ENCODE results near the gene RNF151. TPM values are rescaled to one million over a fixed set of nuclear protein-coding genes. Genes with fewer than 3 reads are reported as not detected.
A peak's percentile ranks its signal among the peaks of the same experiment; 100 is the strongest.

The RNF151 gene
- total RNA-seq, 1 experiment from 2014 or later: not detected

DNA sequence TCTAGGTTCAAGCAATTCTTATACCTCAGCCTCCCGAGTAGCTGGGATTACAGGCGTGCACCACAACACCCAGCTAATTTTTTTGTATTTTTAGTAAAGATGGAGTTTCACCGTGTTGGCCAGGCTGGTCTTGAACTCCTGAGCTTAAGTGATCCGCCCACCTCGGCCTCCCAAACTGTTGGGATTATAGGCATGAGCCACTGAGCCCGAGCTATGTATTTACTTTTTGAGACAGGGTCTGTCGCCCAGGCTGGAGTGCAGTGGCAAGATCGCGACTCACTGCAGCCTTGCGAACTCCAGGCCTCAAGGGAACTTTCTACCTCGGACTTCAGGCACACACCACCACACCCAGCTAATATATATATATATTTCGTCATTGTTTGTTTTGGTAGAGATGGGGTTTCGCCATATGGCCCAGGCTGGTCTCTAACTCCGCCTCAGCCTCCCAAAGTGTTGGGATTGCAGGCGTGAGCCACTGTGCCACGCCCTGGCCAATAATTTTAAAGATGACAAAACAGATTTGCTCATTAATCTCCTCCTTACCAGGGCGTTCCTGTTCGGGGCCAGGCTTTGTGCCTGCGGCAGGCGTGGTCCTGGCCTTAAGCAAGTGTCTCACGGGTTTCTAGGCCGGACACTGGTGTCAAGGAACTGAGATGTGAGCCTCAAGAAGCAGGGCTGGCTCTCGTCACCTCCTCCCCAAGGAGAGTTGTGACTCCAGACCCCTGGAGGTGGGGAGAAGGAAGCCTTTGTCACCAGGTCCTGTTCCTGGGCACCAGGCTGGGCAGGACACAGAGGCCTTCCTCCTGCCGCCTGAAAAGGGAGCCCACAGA, 48.7 kb downstream of the RNF151 start:
- Histone ChIP-seq H3K9me3 (ENCODE audit: low read length) (no peaks in the 10 kb centered on the region), H3K27me3 (ENCODE audit: low read length) (no peaks in the 10 kb centered on the region), H3K36me3 (ENCODE audit: insufficient read depth, low read length) (no peaks in the 10 kb centered on the region), H3K9ac (ENCODE audit: low read length) (no peak overlapping the region), H3K79me2 (ENCODE audit: low read length) (peaks cover 5% of the 10 kb centered on the region), H4K20me1 (ENCODE audit: insufficient read depth, low read depth, low read length) (no peaks in the 10 kb centered on the region), H3K9me2 (replicated peaks; ENCODE audit: insufficient read depth, low read length) (no peaks in the 10 kb centered on the region), H3K27ac (ENCODE audit: low read length) (no peak overlapping the region), H3K4me1 (ENCODE audit: low read length) (peaks cover 6% of the 10 kb centered on the region), H3K4me3 (ENCODE audit: low read length) (no peak overlapping the region), H3K4me2 (ENCODE audit: low read depth, low read length, poor library complexity, severe bottlenecking) (no peak overlapping the region), H2AFZ (ENCODE audit: low read length) (no peak overlapping the region)
- DNase-seq: no peak

DNA sequence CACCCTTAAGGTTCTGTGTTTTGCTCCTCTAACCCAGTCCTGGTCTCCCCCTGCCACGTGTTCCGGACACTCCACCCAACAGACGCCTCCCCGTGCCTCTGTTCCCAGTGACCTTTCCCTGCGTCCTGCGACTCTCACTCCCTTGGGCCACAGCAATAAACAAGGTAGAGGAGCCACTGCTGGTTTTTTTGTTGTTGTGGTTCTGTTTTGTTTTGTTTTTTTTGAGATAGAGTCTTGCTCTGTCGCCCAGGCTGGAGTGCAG, 49.2 kb downstream of the RNF151 start:
- no peaks in the 10 kb centered on the region for H3K9me3 ChIP-seq (ENCODE audit: low read length)
- H3K4me1 ChIP-seq (ENCODE audit: low read length): peaks cover under 1% of the 10 kb centered on the region
- H3K27me3 ChIP-seq (ENCODE audit: low read length): no peaks in the 10 kb centered on the region
- no peak overlapping the region for H3K27ac ChIP-seq (ENCODE audit: low read length)
- H4K20me1 ChIP-seq (ENCODE audit: insufficient read depth, low read depth, low read length): no peaks in the 10 kb centered on the region
- no peak overlapping the region for H2AFZ ChIP-seq (ENCODE audit: low read length)
- H3K79me2 ChIP-seq (ENCODE audit: low read length): no peaks in the 10 kb centered on the region
- H3K4me3 ChIP-seq (ENCODE audit: low read length): no peak overlapping the region
- H3K9me2 ChIP-seq (replicated peaks; ENCODE audit: insufficient read depth, low read length): no peaks in the 10 kb centered on the region
- no peak for DNase-seq
- no peak overlapping the region for H3K9ac ChIP-seq (ENCODE audit: low read length)
- no peaks in the 10 kb centered on the region for H3K36me3 ChIP-seq (ENCODE audit: insufficient read depth, low read length)
- H3K4me2 ChIP-seq (ENCODE audit: low read depth, low read length, poor library complexity, severe bottlenecking): no peak overlapping the region

DNA sequence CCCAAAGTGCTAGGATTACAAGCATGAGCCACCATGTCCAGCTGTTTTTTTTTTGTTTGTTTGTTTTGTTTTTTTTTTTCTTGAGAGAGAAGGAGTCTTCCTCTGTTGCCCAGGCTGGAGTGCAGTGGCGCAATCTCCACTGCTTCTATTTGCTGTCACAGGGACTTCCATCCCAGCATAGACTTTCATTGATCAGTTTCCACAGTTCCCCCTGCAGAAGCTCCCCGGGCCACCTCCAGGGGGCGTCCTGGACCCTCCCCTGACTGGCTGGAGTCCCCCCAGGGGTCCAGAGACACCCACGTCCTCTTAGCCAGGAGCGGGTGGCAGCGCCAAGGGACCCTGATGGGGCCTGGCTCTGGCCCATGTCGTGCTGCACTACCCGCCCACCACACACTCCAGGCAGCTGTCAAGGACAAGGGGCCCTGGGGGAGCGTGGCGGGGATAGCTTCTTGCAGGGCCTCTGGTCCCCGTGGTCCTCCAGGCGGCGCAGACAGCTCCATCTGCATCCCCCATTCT, 49.8 kb downstream of the RNF151 start:
- no peak overlapping the region for H2AFZ ChIP-seq (ENCODE audit: low read length)
- no peaks in the 10 kb centered on the region for H3K36me3 ChIP-seq (ENCODE audit: insufficient read depth, low read length)
- peak; percentile 63 for DNase-seq
- H3K27ac ChIP-seq (ENCODE audit: low read length): no peak overlapping the region
- no peaks in the 10 kb centered on the region for H3K4me1 ChIP-seq (ENCODE audit: low read length)
- H3K9me3 ChIP-seq (ENCODE audit: low read length): no peaks in the 10 kb centered on the region
- H3K9me2 ChIP-seq (replicated peaks; ENCODE audit: insufficient read depth, low read length): no peaks in the 10 kb centered on the region
- H3K9ac ChIP-seq (ENCODE audit: low read length): no peak overlapping the region
- no peak overlapping the region for H3K4me2 ChIP-seq (ENCODE audit: low read depth, low read length, poor library complexity, severe bottlenecking)
- no peaks in the 10 kb centered on the region for H3K27me3 ChIP-seq (ENCODE audit: low read length)
- no peak overlapping the region for H3K4me3 ChIP-seq (ENCODE audit: low read length)
- no peaks in the 10 kb centered on the region for H3K79me2 ChIP-seq (ENCODE audit: low read length)
- no peaks in the 10 kb centered on the region for H4K20me1 ChIP-seq (ENCODE audit: insufficient read depth, low read depth, low read length)

Small RNA genes within 50 kb of the gene (small RNA-seq; reads per million reads assigned to genes)
- gene AC005363.2 (not detected), gene RN7SL219P (not detected), gene SNORA10 (not detected), gene SNORA64 (not detected)

Other genes starting within 250 kb of the RNF151 start
- 35.9 and 83.0 TPM in 2 replicates for gene NME3, start 195.3 kb upstream of the RNF151 start, total RNA-seq (2014; rRNA removed; shearing (Covaris generic); ENCODE audit: low replicate concordance)
- 7.7 and 27.2 TPM in 2 replicates for gene EME2, start 194.0 kb upstream of the RNF151 start, total RNA-seq (2014; rRNA removed; shearing (Covaris generic); ENCODE audit: low replicate concordance)
- gene MRPS34, start 193.7 kb upstream of the RNF151 start, total RNA-seq (2014; rRNA removed; shearing (Covaris generic); ENCODE audit: low replicate concordance): 101 and 177 TPM in 2 replicates
- 38.5 and 73.9 TPM in 2 replicates for gene SPSB3, start 184.3 kb upstream of the RNF151 start, total RNA-seq (2014; rRNA removed; shearing (Covaris generic); ENCODE audit: low replicate concordance)
- gene NUBP2, start 183.9 kb upstream of the RNF151 start, total RNA-seq (2014; rRNA removed; shearing (Covaris generic); ENCODE audit: low replicate concordance): 35.9 and 66.3 TPM in 2 replicates
- gene IGFALS, start 173.2 kb upstream of the RNF151 start, total RNA-seq (2014; rRNA removed; shearing (Covaris generic); ENCODE audit: low replicate concordance): not detected in 2 replicates
- gene HAGH, start 140.0 kb upstream of the RNF151 start, total RNA-seq (2014; rRNA removed; shearing (Covaris generic); ENCODE audit: low replicate concordance): 38.4 and 126 TPM in 2 replicates
- gene FAHD1, start 139.7 kb upstream of the RNF151 start, total RNA-seq (2014; rRNA removed; shearing (Covaris generic); ENCODE audit: low replicate concordance): 12.6 and 24.6 TPM in 2 replicates
- not detected in 2 replicates for gene MEIOB, start 94.7 kb upstream of the RNF151 start, total RNA-seq (2014; rRNA removed; shearing (Covaris generic); ENCODE audit: low replicate concordance)
- gene HS3ST6, start 48.4 kb upstream of the RNF151 start, total RNA-seq (2014; rRNA removed; shearing (Covaris generic); ENCODE audit: low replicate concordance): not detected in 2 replicates
- 4.8 and 18.1 TPM in 2 replicates for gene MSRB1, start 23.7 kb upstream of the RNF151 start, total RNA-seq (2014; rRNA removed; shearing (Covaris generic); ENCODE audit: low replicate concordance)
- gene RPL3L, start 12.2 kb upstream of the RNF151 start, total RNA-seq (2014; rRNA removed; shearing (Covaris generic); ENCODE audit: low replicate concordance): not detected in 2 replicates
- 288 and 537 TPM in 2 replicates for gene NDUFB10, start 7.3 kb upstream of the RNF151 start, total RNA-seq (2014; rRNA removed; shearing (Covaris generic); ENCODE audit: low replicate concordance)
- 3,837 and 4,799 TPM in 2 replicates for gene RPS2, start 2.0 kb upstream of the RNF151 start, total RNA-seq (2014; rRNA removed; shearing (Covaris generic); ENCODE audit: low replicate concordance)
- 25.4 and 48.6 TPM in 2 replicates for gene TBL3, start 5.2 kb downstream of the RNF151 start, total RNA-seq (2014; rRNA removed; shearing (Covaris generic); ENCODE audit: low replicate concordance)
- not detected in 2 replicates for gene NOXO1, start 14.6 kb downstream of the RNF151 start, total RNA-seq (2014; rRNA removed; shearing (Covaris generic); ENCODE audit: low replicate concordance)
- 17.0 and 43.8 TPM in 2 replicates for gene GFER, start 17.3 kb downstream of the RNF151 start, total RNA-seq (2014; rRNA removed; shearing (Covaris generic); ENCODE audit: low replicate concordance)
- 5.3 and 16.3 TPM in 2 replicates for gene SYNGR3, start 23.1 kb downstream of the RNF151 start, total RNA-seq (2014; rRNA removed; shearing (Covaris generic); ENCODE audit: low replicate concordance)
- 12.6 and 20.5 TPM in 2 replicates for gene ZNF598, start 43.0 kb downstream of the RNF151 start, total RNA-seq (2014; rRNA removed; shearing (Covaris generic); ENCODE audit: low replicate concordance)
- 3.0 TPM in 1 of 2 replicates, not detected in the other for gene NPW, start 52.9 kb downstream of the RNF151 start, total RNA-seq (2014; rRNA removed; shearing (Covaris generic); ENCODE audit: low replicate concordance)
- gene NHERF2, start 60.0 kb downstream of the RNF151 start, total RNA-seq (2014; rRNA removed; shearing (Covaris generic); ENCODE audit: low replicate concordance): not detected in 2 replicates
- 23.2 and 52.2 TPM in 2 replicates for gene NTHL1, start 81.0 kb downstream of the RNF151 start, total RNA-seq (2014; rRNA removed; shearing (Covaris generic); ENCODE audit: low replicate concordance)
- gene TSC2, start 81.1 kb downstream of the RNF151 start, total RNA-seq (2014; rRNA removed; shearing (Covaris generic); ENCODE audit: low replicate concordance): 33.3 and 64.5 TPM in 2 replicates
- 72.8 and 110 TPM in 2 replicates for gene PKD1, start 169.0 kb downstream of the RNF151 start, total RNA-seq (2014; rRNA removed; shearing (Covaris generic); ENCODE audit: low replicate concordance)
- 12.8 and 15.0 TPM in 2 replicates for gene RAB26, start 181.8 kb downstream of the RNF151 start, total RNA-seq (2014; rRNA removed; shearing (Covaris generic); ENCODE audit: low replicate concordance)
- gene TRAF7, start 188.9 kb downstream of the RNF151 start, total RNA-seq (2014; rRNA removed; shearing (Covaris generic); ENCODE audit: low replicate concordance): 68.3 and 110 TPM in 2 replicates
- gene CASKIN1, start 229.7 kb downstream of the RNF151 start, total RNA-seq (2014; rRNA removed; shearing (Covaris generic); ENCODE audit: low replicate concordance): 0.14 TPM in 1 of 2 replicates, not detected in the other
- gene MLST8, start 238.6 kb downstream of the RNF151 start, total RNA-seq (2014; rRNA removed; shearing (Covaris generic); ENCODE audit: low replicate concordance): 46.3 and 67.0 TPM in 2 replicates
- gene BRICD5, start 244.0 kb downstream of the RNF151 start, total RNA-seq (2014; rRNA removed; shearing (Covaris generic); ENCODE audit: low replicate concordance): 3.7 and 7.9 TPM in 2 replicates
- gene PGP, start 248.0 kb downstream of the RNF151 start, total RNA-seq (2014; rRNA removed; shearing (Covaris generic); ENCODE audit: low replicate concordance): 26.5 and 42.1 TPM in 2 replicates

Measured in Karpas-422 (cell line).